BLaER1 (cell line): ENCODE measurements around the gene ACSM3.

Experiments used
- H3K27ac ChIP-seq: shearing (Covaris generic); formaldehyde crosslinking; 2 replicates; pipeline ENCODE4 v1.8.1; 2022
- H3K27me3 ChIP-seq: shearing (Covaris generic); formaldehyde crosslinking; 2 replicates; pipeline ENCODE4 v1.8.1; 2022
- H3K36me3 ChIP-seq: shearing (Covaris generic); formaldehyde crosslinking; 2 replicates; pipeline ENCODE4 v1.8.1; 2022
- H3K4me1 ChIP-seq: shearing (Covaris generic); formaldehyde crosslinking; 2 replicates; pipeline ENCODE4 v1.8.1; 2022
- H3K4me2 ChIP-seq: shearing (Covaris generic); formaldehyde crosslinking; 2 replicates; pipeline ENCODE4 v1.8.1; 2022
- H3K4me3 ChIP-seq: shearing (Covaris generic); formaldehyde crosslinking; 2 replicates; pipeline ENCODE4 v1.8.1; 2022
- H3K9ac ChIP-seq: shearing (Covaris generic); formaldehyde crosslinking; 2 replicates; pipeline ENCODE4 v1.8.1; 2022
- H3K9me3 ChIP-seq: shearing (Covaris generic); formaldehyde crosslinking; 2 replicates; pipeline ENCODE4 v1.8.1; 2022
- H4K20me1 ChIP-seq: shearing (Covaris generic); formaldehyde crosslinking; 2 replicates; pipeline ENCODE4 v1.8.1; 2022
- Cebpa-rat ChIP-seq: shearing (Covaris generic); IDR thresholded peaks from 2 replicates; pipeline ENCODE4 v1.8.1; 2022

Gene ACSM3

DNA sequence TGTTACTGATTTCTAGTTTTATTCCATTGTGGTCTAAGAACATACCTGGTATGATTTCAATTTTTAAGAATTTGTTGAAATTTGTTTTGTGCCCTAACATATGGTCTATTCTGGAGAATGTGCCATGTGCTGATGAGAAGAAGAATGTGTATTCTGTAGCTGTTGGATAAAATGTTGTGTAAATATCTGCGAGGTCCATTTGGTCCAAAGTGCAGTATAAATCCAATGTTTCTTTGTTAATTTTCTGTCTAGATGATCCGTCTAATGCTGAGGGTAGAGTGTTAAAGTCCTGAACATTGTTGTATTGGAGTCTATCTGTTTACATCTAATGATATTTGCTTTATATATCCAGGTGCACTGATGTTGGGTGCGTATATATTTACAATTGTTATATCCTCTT, 9.9 kb downstream of the ACSM3 start:
- Histone ChIP-seq H3K9ac (no peak overlapping the region), H3K27ac (no peak overlapping the region), H3K9me3 (no peaks in the 10 kb centered on the region), H3K4me3 (no peak overlapping the region), H3K4me2 (no peak overlapping the region), H4K20me1 (no peaks in the 10 kb centered on the region), H3K36me3 (no peaks in the 10 kb centered on the region), H3K4me1 (no peaks in the 10 kb centered on the region), H3K27me3 (no peaks in the 10 kb centered on the region)
- no peak for TF ChIP-seq Cebpa-rat

GRCh38 chr16:20774703-20775362, 11.0 kb downstream of the ACSM3 start:
- no peaks in the 10 kb centered on the region for H3K27me3 ChIP-seq
- TF ChIP-seq Cebpa-rat = no peak
- no peaks in the 10 kb centered on the region for H3K9me3 ChIP-seq
- no peak overlapping the region for H3K4me2 ChIP-seq
- H3K36me3 ChIP-seq = no peaks in the 10 kb centered on the region
- H3K4me1 ChIP-seq = no peaks in the 10 kb centered on the region
- no peaks in the 10 kb centered on the region for H4K20me1 ChIP-seq
- H3K4me3 ChIP-seq = no peak overlapping the region
- no peak overlapping the region for H3K27ac ChIP-seq
- no peak overlapping the region for H3K9ac ChIP-seq

- Histone ChIP-seq H3K4me3 (no peak overlapping the region), H3K27me3 (no peaks in the 10 kb centered on the region), H3K4me1 (no peaks in the 10 kb centered on the region), H3K9me3 (no peaks in the 10 kb centered on the region), H3K36me3 (no peaks in the 10 kb centered on the region), H3K27ac (no peak overlapping the region), H3K4me2 (no peak overlapping the region), H4K20me1 (no peaks in the 10 kb centered on the region), H3K9ac (no peak overlapping the region)
- no peak for TF ChIP-seq Cebpa-rat
Measured at GRCh38 chr16:20781697-20782096, 17.9 kb downstream of the ACSM3 start.

- H3K4me2 ChIP-seq = no peak overlapping the region
- no peak for TF ChIP-seq Cebpa-rat
Measured at GRCh38 chr16:20782470-20782869, 18.7 kb downstream of the ACSM3 start.

DNA sequence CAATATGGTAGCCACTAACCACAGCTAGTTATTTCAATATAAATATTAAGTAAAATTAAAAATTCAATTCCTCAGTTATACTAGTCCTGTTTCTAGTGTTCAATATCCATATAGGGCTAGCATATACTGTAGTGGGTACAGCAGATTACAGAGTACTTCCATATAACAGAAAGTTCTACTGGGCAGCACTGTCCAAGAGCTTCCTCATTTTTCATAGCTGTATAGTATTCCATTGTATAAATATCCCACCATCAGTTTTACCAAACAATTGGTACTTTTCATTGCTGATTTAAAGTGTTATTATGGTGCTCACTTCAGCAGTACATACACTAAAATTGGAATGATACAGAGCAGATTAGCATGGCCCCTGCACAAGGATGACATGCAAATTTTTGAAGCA, 20.4 kb downstream of the ACSM3 start:
- Histone ChIP-seq H3K4me3 (no peak overlapping the region), H3K36me3 (no peaks in the 10 kb centered on the region), H3K4me1 (no peaks in the 10 kb centered on the region), H3K27ac (no peak overlapping the region), H3K9ac (no peak overlapping the region), H3K4me2 (no peak overlapping the region), H4K20me1 (no peaks in the 10 kb centered on the region), H3K9me3 (no peaks in the 10 kb centered on the region), H3K27me3 (no peaks in the 10 kb centered on the region)
- no peak for TF ChIP-seq Cebpa-rat

More at GRCh38 chr16:20782470-20782869, 18.7 kb downstream of the ACSM3 start:
- Histone ChIP-seq H3K4me1 (no peaks in the 10 kb centered on the region), H3K9me3 (no peaks in the 10 kb centered on the region), H3K9ac (no peak overlapping the region), H4K20me1 (no peaks in the 10 kb centered on the region), H3K36me3 (no peaks in the 10 kb centered on the region), H3K4me3 (no peak overlapping the region), H3K27ac (no peak overlapping the region), H3K27me3 (no peaks in the 10 kb centered on the region)

- Histone ChIP-seq H3K4me1 (no peaks in the 10 kb centered on the region), H3K27me3 (no peaks in the 10 kb centered on the region), H3K9ac (no peak overlapping the region), H4K20me1 (no peaks in the 10 kb centered on the region), H3K4me2 (no peak overlapping the region), H3K36me3 (no peaks in the 10 kb centered on the region), H3K4me3 (no peak overlapping the region), H3K9me3 (no peaks in the 10 kb centered on the region), H3K27ac (no peak overlapping the region)
- TF ChIP-seq Cebpa-rat = no peak
Measured at GRCh38 chr16:20789130-20789529, 25.3 kb downstream of the ACSM3 start.

GRCh38 chr16:20791923-20792612, 28.3 kb downstream of the ACSM3 start:
- Histone ChIP-seq H3K27ac (no peak overlapping the region), H4K20me1 (no peaks in the 10 kb centered on the region), H3K4me3 (no peak overlapping the region), H3K9ac (no peak overlapping the region), H3K4me1 (no peaks in the 10 kb centered on the region), H3K27me3 (no peaks in the 10 kb centered on the region), H3K36me3 (no peaks in the 10 kb centered on the region), H3K9me3 (no peaks in the 10 kb centered on the region), H3K4me2 (no peak overlapping the region)
- no peak for TF ChIP-seq Cebpa-rat

DNA sequence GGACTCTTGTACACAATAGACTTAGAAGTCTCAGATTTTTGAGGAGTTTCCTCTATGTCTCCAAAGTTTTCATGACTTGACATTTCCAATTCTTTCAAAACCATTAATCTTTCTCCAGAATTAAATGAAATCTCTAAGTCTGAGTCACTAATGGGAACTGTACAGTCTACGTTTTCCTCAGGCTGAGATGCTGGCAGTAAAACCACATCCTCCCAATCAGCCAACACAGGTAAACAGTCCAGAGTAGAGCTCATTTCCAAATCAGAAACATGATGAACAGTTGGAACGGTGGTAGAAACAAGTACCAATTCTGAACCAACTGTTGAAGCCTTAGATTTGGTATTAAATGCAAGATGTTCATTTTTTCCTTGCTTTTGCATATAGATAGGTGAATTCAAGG, 34.5 kb downstream of the ACSM3 start:
- no peaks in the 10 kb centered on the region for H3K4me1 ChIP-seq
- H3K36me3 ChIP-seq = no peaks in the 10 kb centered on the region
- H3K27me3 ChIP-seq = no peaks in the 10 kb centered on the region
- no peak overlapping the region for H3K4me2 ChIP-seq
- no peak for TF ChIP-seq Cebpa-rat
- H3K4me3 ChIP-seq = no peak overlapping the region
- no peaks in the 10 kb centered on the region for H3K9me3 ChIP-seq
- H4K20me1 ChIP-seq = no peaks in the 10 kb centered on the region
- H3K27ac ChIP-seq = no peak overlapping the region
- no peak overlapping the region for H3K9ac ChIP-seq

GRCh38 chr16:20799599-20799998, 35.8 kb downstream of the ACSM3 start:
- Histone ChIP-seq H3K36me3 (no peaks in the 10 kb centered on the region), H3K27ac (no peak overlapping the region), H4K20me1 (no peaks in the 10 kb centered on the region), H3K4me1 (no peaks in the 10 kb centered on the region), H3K9ac (no peak overlapping the region), H3K27me3 (no peaks in the 10 kb centered on the region), H3K4me3 (no peak overlapping the region), H3K4me2 (no peak overlapping the region), H3K9me3 (no peaks in the 10 kb centered on the region)
- TF ChIP-seq Cebpa-rat = no peak

DNA sequence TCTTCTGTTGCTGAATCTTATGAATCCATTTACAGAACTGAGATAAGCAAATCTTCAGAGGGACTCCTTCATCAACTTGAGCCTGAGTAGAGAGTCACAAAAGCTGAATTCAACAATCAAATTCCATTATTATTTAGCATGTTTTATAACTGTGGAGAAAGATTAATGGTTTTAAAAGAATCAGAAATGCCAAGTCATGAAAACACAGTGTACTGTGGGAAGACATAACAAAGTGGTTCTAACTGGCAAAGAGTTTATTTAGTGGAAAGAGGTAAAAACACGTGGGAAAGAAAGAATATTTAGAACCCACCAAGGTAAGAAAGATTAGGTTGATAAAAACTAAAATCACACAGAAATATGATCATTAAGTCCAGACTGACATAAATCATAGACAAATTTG, 37.5 kb downstream of the ACSM3 start:
- H4K20me1 ChIP-seq = no peaks in the 10 kb centered on the region
- H3K36me3 ChIP-seq = no peaks in the 10 kb centered on the region
- peaks cover 7% of the 10 kb centered on the region for H3K9me3 ChIP-seq
- H3K4me2 ChIP-seq = no peak overlapping the region
- peaks cover 2% of the 10 kb centered on the region; the same call in 1 of the 2 replicates for H3K4me1 ChIP-seq
- H3K27me3 ChIP-seq = peaks cover 7% of the 10 kb centered on the region
- H3K9ac ChIP-seq = no peak overlapping the region
- TF ChIP-seq Cebpa-rat = no peak
- no peak overlapping the region for H3K4me3 ChIP-seq
- H3K27ac ChIP-seq = no peak overlapping the region
